VCaP (cell line): Measurements from ENCODE around the gene ZNF768.

Experiments
- H3K27ac ChIP-seq: fragments of 450-650 bp; 2 replicates; pipeline ENCODE4 v1.5.1; 2017
- CTCF ChIP-seq: fragments of 450-650 bp; conservative IDR thresholded peaks from 2 replicates; pipeline ENCODE4 v1.5.1; 2017; ENCODE audit warnings: mild to moderate bottlenecking, moderate library complexity

Gene ZNF768

GRCh38 chr16:30476991-30477390, 49.4 kb downstream of the ZNF768 start:
- TF ChIP-seq CTCF, result no peak
- H3K27ac ChIP-seq, result no peak overlapping the region

GRCh38 chr16:30474684-30475083, 51.7 kb downstream of the ZNF768 start:
- no peak for TF ChIP-seq CTCF
- no peak overlapping the region for H3K27ac ChIP-seq

- no peak for TF ChIP-seq CTCF
- no peak overlapping the region for H3K27ac ChIP-seq
Measured at GRCh38 chr16:30474074-30474452, 52.3 kb downstream of the ZNF768 start.
